RWPE2 (cell line): ENCODE data around the gene SHOC2.

ENCODE experiments used
- ATAC-seq: fragments of 200-7000 bp; cut with Tn5 transposase; 3 replicates; pipeline ENCODE4 v1.9.1; 2021; ENCODE audit warnings: low read depth
- DNase-seq: peaks from one replicate; pipeline ENCODE4 v3.0.0-alpha.2; 2020; ENCODE audit warnings: low spot score
- H3K27ac ChIP-seq: fragments of 450-650 bp; 2 replicates; pipeline ENCODE4 v1.5.1; 2017; ENCODE audit warnings: mild to moderate bottlenecking; ENCODE audit not compliant: poor library complexity, severe bottlenecking
- H3K27me3 ChIP-seq: fragments of 250-450 bp; sonication (Bioruptor Pico); 2 replicates; pipeline ENCODE4 v1.5.1; 2021; ENCODE audit warnings: mild to moderate bottlenecking, moderate library complexity; ENCODE audit not compliant: insufficient read depth, poor library complexity, severe bottlenecking
- H3K36me3 ChIP-seq: fragments of 250-450 bp; sonication (Bioruptor Pico); 2 replicates; pipeline ENCODE4 v1.5.1; 2020; ENCODE audit warnings: low read depth, mild to moderate bottlenecking, moderate library complexity
- H3K4me1 ChIP-seq: fragments of 250-450 bp; sonication (Bioruptor Pico); 2 replicates; pipeline ENCODE4 v1.5.1; 2021; ENCODE audit warnings: mild to moderate bottlenecking, moderate library complexity; ENCODE audit not compliant: insufficient read depth, poor library complexity, severe bottlenecking
- H3K4me3 ChIP-seq: fragments of 250-450 bp; sonication (Bioruptor Pico); 2 replicates; pipeline ENCODE4 v1.5.1; 2021; ENCODE audit warnings: mild to moderate bottlenecking, moderate library complexity; ENCODE audit not compliant: severe bottlenecking
- H3K9me3 ChIP-seq: fragments of 250-450 bp; sonication (Bioruptor Pico); 2 replicates; pipeline ENCODE4 v1.5.1; 2021; ENCODE audit warnings: mild to moderate bottlenecking, moderate library complexity; ENCODE audit not compliant: severe bottlenecking
- CTCF ChIP-seq: fragments of 450-650 bp; IDR thresholded peaks from one replicate; pipeline ENCODE4 v1.5.1; 2017; ENCODE audit warnings: mild to moderate bottlenecking, moderate library complexity; ENCODE audit not compliant: poor library complexity, severe bottlenecking

The SHOC2 gene

GRCh38 chr10:110931769-110932381 is 12.5 kb downstream of the SHOC2 start:
- Histone ChIP-seq H3K4me3 (no peak overlapping the region), H3K27ac (peak overlapping the region; percentile 41), H3K36me3 (no peaks in the 10 kb centered on the region), H3K9me3 (no peaks in the 10 kb centered on the region), H3K27me3 (no peaks in the 10 kb centered on the region), H3K4me1 (peaks cover 22% of the 10 kb centered on the region)
- no peak for TF ChIP-seq CTCF
- ATAC-seq: no peak
- no peak for DNase-seq

GRCh38 chr10:110932505-110933180 is 13.2 kb downstream of the SHOC2 start:
- Histone ChIP-seq H3K4me3 (no peak overlapping the region), H3K4me1 (peaks cover 22% of the 10 kb centered on the region), H3K27ac (peak overlapping the region; percentile 41), H3K36me3 (no peaks in the 10 kb centered on the region), H3K9me3 (no peaks in the 10 kb centered on the region), H3K27me3 (no peaks in the 10 kb centered on the region)
- no peak for DNase-seq
- TF ChIP-seq CTCF: no peak
- ATAC-seq: peak; percentile 73

- no peak overlapping the region for H3K27ac ChIP-seq
- ATAC-seq (no peak), DNase-seq (no peak)
- no peak overlapping the region for H3K4me3 ChIP-seq
- no peak for TF ChIP-seq CTCF
- peaks cover 16% of the 10 kb centered on the region for H3K4me1 ChIP-seq
- H3K9me3 ChIP-seq: no peaks in the 10 kb centered on the region
- peaks cover 3% of the 10 kb centered on the region; the same call in 1 of the 2 replicates for H3K36me3 ChIP-seq
- no peaks in the 10 kb centered on the region for H3K27me3 ChIP-seq
These were observed 17.4 kb downstream of the SHOC2 start for GRCh38 chr10:110936757-110937156.

- H3K27ac ChIP-seq: no peak overlapping the region
- TF ChIP-seq CTCF: no peak
- no peaks in the 10 kb centered on the region for H3K4me1 ChIP-seq
- ATAC-seq: no peak
- H3K27me3 ChIP-seq: no peaks in the 10 kb centered on the region
- H3K4me3 ChIP-seq: no peak overlapping the region
- H3K36me3 ChIP-seq: peaks cover 3% of the 10 kb centered on the region; the same call in 1 of the 2 replicates
- no peak for DNase-seq
- H3K9me3 ChIP-seq: no peaks in the 10 kb centered on the region
These were observed 20.0 kb downstream of the SHOC2 start for GRCh38 chr10:110939419-110939818.
